Fibroblast of pulmonary artery (primary cell): ENCODE measurements around the gene YIPF3.

Experiments
- DNase-seq: peaks from one replicate; pipeline ENCODE4 v3.0.0-alpha.2; 2010; ENCODE audit warnings: low read depth
- H3K4me3 ChIP-seq: replicated peaks from 2 replicates; pipeline ENCODE4 v1.5.1; 2011; ENCODE audit warnings: low read depth, mild to moderate bottlenecking, control low read depth, low read length, moderate library complexity
- TF ChIP-seq, protein P1 (sequence below): IDR thresholded peaks from 2 replicates; pipeline ENCODE4 v1.5.1; 2011; ENCODE audit warnings: mild to moderate bottlenecking, control low read depth, low read length, inconsistent platforms; ENCODE audit errors: missing control alignments

The YIPF3 gene

DNA sequence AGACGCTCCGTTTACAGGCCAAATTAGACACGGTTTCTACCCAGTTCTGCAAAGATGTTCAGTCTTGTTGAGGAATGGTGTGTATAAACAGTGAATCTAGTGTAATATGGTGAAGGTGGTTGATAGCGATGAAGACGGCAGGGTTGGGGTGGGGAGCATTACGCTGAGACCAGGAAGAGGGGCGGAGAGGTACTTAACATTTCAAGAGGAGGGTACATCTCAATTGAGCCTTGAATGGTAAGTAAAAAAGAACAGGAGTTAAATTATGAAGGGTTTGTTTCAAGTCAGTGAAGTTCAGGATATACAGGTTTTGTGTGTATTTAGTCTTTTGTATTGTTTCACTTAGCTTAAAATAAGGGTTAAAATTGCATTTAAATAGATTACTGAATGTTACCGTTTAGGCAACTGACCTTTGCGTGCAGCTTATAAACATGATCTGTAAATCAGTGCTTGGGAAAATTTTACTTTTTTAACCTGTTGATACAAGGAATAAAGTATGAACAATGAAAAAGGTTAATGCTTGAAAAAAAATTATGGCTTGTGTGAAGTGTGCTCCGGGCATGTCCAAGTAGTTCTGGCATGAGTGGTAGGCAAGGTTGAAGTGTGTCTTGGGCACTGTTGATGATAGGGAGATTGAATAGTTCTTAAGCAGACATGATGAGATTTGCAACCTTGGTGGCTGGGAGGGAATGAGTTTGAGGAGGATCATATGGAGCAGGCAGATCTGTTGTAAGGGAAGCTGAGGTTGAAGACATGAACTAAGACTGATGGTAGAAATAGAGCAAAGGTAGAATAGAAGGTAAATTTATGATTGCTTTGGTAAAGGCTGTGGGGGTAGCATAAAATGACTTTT, 1.0 kb upstream of the YIPF3 start:
- no peak for DNase-seq
- H3K4me3 ChIP-seq = peak overlapping the region; percentile 99
- TF ChIP-seq, protein P1, sequence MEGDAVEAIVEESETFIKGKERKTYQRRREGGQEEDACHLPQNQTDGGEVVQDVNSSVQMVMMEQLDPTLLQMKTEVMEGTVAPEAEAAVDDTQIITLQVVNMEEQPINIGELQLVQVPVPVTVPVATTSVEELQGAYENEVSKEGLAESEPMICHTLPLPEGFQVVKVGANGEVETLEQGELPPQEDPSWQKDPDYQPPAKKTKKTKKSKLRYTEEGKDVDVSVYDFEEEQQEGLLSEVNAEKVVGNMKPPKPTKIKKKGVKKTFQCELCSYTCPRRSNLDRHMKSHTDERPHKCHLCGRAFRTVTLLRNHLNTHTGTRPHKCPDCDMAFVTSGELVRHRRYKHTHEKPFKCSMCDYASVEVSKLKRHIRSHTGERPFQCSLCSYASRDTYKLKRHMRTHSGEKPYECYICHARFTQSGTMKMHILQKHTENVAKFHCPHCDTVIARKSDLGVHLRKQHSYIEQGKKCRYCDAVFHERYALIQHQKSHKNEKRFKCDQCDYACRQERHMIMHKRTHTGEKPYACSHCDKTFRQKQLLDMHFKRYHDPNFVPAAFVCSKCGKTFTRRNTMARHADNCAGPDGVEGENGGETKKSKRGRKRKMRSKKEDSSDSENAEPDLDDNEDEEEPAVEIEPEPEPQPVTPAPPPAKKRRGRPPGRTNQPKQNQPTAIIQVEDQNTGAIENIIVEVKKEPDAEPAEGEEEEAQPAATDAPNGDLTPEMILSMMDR = no peak

DNA sequence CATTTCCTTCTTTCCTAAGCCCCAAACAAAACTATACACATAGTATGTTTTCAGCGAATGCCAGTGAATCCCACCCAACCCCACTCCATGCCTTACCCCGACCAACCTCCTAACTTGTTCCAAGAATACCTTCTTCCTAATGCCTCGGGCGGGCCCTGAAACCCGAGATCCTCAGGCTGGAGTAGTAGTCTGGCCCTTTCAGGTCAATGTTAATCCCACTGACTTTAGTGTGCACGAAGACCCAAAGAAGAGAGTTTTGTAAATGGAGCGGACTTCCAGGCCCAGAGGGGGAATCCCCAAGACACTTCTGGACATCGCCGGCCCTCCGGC, 394 bp downstream of the YIPF3 start:
- TF ChIP-seq, protein P1 = no peak
- DNase-seq = no peak
- H3K4me3 ChIP-seq = peak overlapping the region; percentile 99

DNA sequence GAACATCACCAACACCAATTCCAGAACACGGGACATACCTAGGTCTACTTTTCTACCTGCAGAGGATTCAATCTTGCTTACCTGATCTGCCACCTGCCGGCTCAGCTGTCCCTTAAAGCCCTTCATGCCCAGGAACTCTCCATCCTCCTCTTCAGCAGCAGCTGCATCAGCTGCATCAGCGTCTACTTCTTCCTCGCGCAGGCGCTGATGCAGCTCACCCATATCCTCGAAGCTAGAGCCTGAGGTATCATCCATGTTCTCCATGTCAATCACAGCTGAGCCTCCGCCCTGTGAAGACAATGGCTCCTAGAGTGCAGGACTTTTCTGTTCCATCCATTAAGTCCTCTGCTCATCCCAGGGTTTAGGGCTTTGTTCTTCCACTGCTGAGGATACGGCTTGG, 918 bp downstream of the YIPF3 start:
- H3K4me3 ChIP-seq = peak overlapping the region; percentile 99
- DNase-seq = no peak
- TF ChIP-seq, protein P1 = no peak

DNA sequence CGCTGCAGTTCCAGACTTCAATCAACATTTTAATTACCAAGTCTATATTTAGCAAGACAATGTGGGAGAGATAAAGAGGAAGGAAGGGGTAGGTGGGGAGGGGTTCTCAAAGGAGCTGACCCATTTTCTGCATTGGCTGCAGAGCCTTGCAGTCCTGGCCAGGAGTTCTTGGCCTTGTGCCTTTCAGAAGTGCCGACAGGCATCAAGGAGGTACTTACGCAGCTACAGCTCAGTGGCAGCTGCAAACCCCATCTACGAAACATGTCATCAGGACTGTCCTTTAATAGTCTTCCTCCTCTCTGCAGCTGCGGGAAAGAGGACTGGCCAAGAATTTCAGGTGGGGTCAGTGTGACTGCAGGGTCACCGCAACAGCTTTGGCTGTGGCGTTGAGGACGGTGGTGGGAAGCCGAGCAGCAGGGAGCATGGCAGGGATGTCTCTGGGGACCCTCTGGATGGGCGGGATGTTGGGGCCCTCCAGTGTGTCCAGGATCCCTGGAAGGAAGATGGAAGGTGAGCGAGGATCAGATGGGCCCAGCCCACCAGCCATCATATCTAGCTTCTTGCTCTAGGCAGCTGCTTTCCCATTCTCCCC, 4.8 kb downstream of the YIPF3 start:
- H3K4me3 ChIP-seq = no peak overlapping the region
- DNase-seq = no peak
- TF ChIP-seq, protein P1 = no peak

DNA sequence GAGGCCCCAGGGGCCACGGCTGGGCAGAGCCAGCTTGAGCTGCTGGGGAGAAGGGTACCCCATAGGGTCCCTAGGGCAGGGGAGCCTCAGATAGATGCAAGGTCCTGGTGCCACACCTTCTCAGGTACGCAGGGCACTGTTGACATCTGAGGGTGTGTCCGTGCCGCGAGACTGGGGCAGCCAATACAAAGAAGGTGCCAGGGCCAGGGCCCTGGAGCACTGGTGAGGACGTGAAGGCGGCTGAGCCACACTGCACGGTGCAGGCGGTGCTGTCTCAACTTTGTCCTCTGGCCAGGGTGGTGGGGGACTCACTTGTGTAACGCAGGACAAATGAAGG, 5.9 kb downstream of the YIPF3 start:
- TF ChIP-seq, protein P1 = no peak
- no peak overlapping the region for H3K4me3 ChIP-seq
- no peak for DNase-seq

DNA sequence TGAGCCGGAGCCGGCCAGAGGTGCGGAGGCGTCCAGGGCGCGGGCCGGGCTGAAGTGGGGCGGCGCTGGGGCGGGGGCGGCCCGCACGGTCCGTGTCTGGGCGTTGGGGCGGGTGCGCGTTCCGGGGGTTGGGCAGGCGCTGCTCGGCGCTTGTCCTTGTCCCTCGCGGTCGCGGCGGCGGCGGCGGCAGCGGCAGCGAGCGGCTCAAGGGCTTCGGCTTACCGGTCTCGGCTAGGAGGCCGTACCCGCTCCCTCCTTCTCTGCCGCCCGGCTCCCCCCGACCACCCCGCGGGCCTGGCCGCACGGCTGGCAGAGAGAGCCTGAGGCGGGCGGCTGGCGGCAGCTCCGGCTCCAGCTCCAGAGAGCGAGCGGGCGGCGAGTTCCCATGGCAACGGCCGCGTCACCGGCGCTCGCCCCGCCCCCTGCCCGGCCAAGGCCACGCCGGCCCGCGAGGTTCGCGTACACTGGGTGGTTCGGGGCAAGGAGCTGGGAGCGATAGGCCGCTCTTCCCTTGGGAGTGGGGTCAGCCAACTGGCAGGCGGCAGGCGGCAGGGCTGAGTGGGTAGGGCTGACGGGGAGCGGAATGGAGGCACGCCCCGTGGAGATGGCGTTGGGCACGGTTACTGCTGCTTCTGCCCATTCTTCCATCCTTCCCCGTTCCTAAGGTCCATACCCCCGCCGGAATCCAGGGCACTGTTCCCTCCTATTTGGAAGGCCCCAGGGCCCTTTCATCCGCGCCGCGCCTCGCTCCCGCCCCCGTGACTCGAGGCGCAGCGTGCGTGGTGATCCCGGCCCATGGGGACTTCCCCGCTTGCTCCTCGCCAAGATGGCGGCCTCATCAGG, 6.5 kb downstream of the YIPF3 start, which contains the start of gene LRRC73:
Gene LRRC73, minus strand, starts transcription at position 363 of the 843 bp plus-strand sequence. CDS start 561 bp downstream, outside the sequence.
- DNase-seq = peak; percentile 83
- TF ChIP-seq, protein P1 = no peak
- H3K4me3 ChIP-seq = peak within 1 kb of the TSS; percentile 53
